SU-DHL-6 (cell line): ENCODE results near the gene TRIM24.

ENCODE experiments used
- CTCF ChIP-seq: fragments of 200-600 bp; sonication (generic); IDR thresholded peaks from one replicate; pipeline ENCODE4 v1.5.1; 2017; ENCODE audit warnings: antibody characterized with exemption, mild to moderate bottlenecking, low read length, moderate library complexity; ENCODE audit not compliant: insufficient read depth, poor library complexity, severe bottlenecking
- EZH2phosphoT487 ChIP-seq: fragments of 200-600 bp; sonication (generic), shearing (Covaris generic); conservative IDR thresholded peaks from 2 replicates; pipeline ENCODE4 v1.6.1; 2018; ENCODE audit warnings: mild to moderate bottlenecking, antibody characterized with exemption, low read length, moderate library complexity, mixed read lengths

- TF ChIP-seq CTCF (no peak), EZH2phosphoT487 (no peak)
These were observed 125.4 kb downstream of the TRIM24 start for GRCh38 chr7:138585283-138585993.
